ENCODE data around the gene STON2.

STON2 gene

GRCh38 chr14:81286574-81287370 lies 113.4 kb downstream of the STON2 start:
- DNase-seq (ENCODE audit: low spot score in 2 of 2) (no peak), ATAC-seq (no peak)
- Mint-ChIP-seq H3K4me1 (no peaks in the 10 kb centered on the region), H3K27ac (no peak overlapping the region), H3K36me3 (no peaks in the 10 kb centered on the region), H3K9me3 (no peaks in the 10 kb centered on the region), H3K4me3 (no peak overlapping the region)

GRCh38 chr14:81285245-81285644 lies 114.9 kb downstream of the STON2 start:
- H3K36me3 Mint-ChIP-seq = no peaks in the 10 kb centered on the region
- DNase-seq (ENCODE audit: low spot score in 2 of 2) = no peak
- no peak overlapping the region for H3K4me3 Mint-ChIP-seq
- no peak overlapping the region for H3K27ac Mint-ChIP-seq
- H3K4me1 Mint-ChIP-seq = no peaks in the 10 kb centered on the region
- no peak for ATAC-seq
- no peaks in the 10 kb centered on the region for H3K9me3 Mint-ChIP-seq

GRCh38 chr14:81281332-81281731 lies 118.8 kb downstream of the STON2 start:
- no peaks in the 10 kb centered on the region for H3K9me3 Mint-ChIP-seq

GRCh38 chr14:81280136-81280791 lies 119.9 kb downstream of the STON2 start:
- Mint-ChIP-seq H3K4me3 (no peak overlapping the region), H3K9me3 (no peaks in the 10 kb centered on the region), H3K36me3 (no peaks in the 10 kb centered on the region), H3K4me1 (no peaks in the 10 kb centered on the region), H3K27ac (no peak overlapping the region)
- no peak for ATAC-seq
- DNase-seq (ENCODE audit: low spot score in 2 of 2) = no peak

More at GRCh38 chr14:81281332-81281731, 118.8 kb downstream of the STON2 start:
- Mint-ChIP-seq H3K36me3 (no peaks in the 10 kb centered on the region), H3K27ac (no peak overlapping the region), H3K4me1 (no peaks in the 10 kb centered on the region), H3K4me3 (no peak overlapping the region)
- no peak for ATAC-seq
- no peak for DNase-seq (ENCODE audit: low spot score in 2 of 2)

GRCh38 chr14:81277096-81277495 lies 123.0 kb downstream of the STON2 start:
- no peak for DNase-seq (ENCODE audit: low spot score in 2 of 2)
- Mint-ChIP-seq H3K27ac (no peak overlapping the region), H3K4me1 (no peaks in the 10 kb centered on the region), H3K9me3 (no peaks in the 10 kb centered on the region), H3K4me3 (no peak overlapping the region), H3K36me3 (no peaks in the 10 kb centered on the region)
- no peak for ATAC-seq

GRCh38 chr14:81276073-81277069 lies 123.8 kb downstream of the STON2 start:
- DNase-seq (ENCODE audit: low spot score in 2 of 2) (no peak), ATAC-seq (no peak)
- H3K4me3 Mint-ChIP-seq = no peak overlapping the region
- no peaks in the 10 kb centered on the region for H3K9me3 Mint-ChIP-seq
- no peak overlapping the region for H3K27ac Mint-ChIP-seq
- no peaks in the 10 kb centered on the region for H3K36me3 Mint-ChIP-seq
- no peaks in the 10 kb centered on the region for H3K4me1 Mint-ChIP-seq

- no peaks in the 10 kb centered on the region for H3K9me3 Mint-ChIP-seq
- H3K4me3 Mint-ChIP-seq = no peak overlapping the region
- H3K36me3 Mint-ChIP-seq = no peaks in the 10 kb centered on the region
- H3K4me1 Mint-ChIP-seq = no peaks in the 10 kb centered on the region
- DNase-seq (ENCODE audit: low spot score in 2 of 2) (no peak), ATAC-seq (no peak)
- no peak overlapping the region for H3K27ac Mint-ChIP-seq
These were observed 124.6 kb downstream of the STON2 start for GRCh38 chr14:81275305-81276072.

GRCh38 chr14:81273961-81274575 lies 126.1 kb downstream of the STON2 start:
- Mint-ChIP-seq H3K4me1 (no peaks in the 10 kb centered on the region), H3K9me3 (no peaks in the 10 kb centered on the region), H3K27ac (no peak overlapping the region), H3K36me3 (no peaks in the 10 kb centered on the region), H3K4me3 (no peak overlapping the region)
- no peak for DNase-seq (ENCODE audit: low spot score in 2 of 2)
- no peak for ATAC-seq

GRCh38 chr14:81273521-81273920 lies 126.6 kb downstream of the STON2 start:
- no peaks in the 10 kb centered on the region for H3K36me3 Mint-ChIP-seq
- no peak overlapping the region for H3K27ac Mint-ChIP-seq
- no peaks in the 10 kb centered on the region for H3K4me1 Mint-ChIP-seq
- ATAC-seq (peak; percentile 19), DNase-seq (ENCODE audit: low spot score in 2 of 2) (no peak)
- H3K9me3 Mint-ChIP-seq = no peaks in the 10 kb centered on the region
- no peak overlapping the region for H3K4me3 Mint-ChIP-seq

GRCh38 chr14:81272317-81272716 lies 127.8 kb downstream of the STON2 start:
- H3K27ac Mint-ChIP-seq = no peak overlapping the region
- ATAC-seq = no peak

GRCh38 chr14:81269979-81270375 lies 130.1 kb downstream of the STON2 start:
- Mint-ChIP-seq H3K9me3 (no peaks in the 10 kb centered on the region), H3K4me3 (no peak overlapping the region), H3K27ac (no peak overlapping the region), H3K4me1 (no peaks in the 10 kb centered on the region), H3K36me3 (no peaks in the 10 kb centered on the region)
- no peak for ATAC-seq
- no peak for DNase-seq (ENCODE audit: low spot score in 2 of 2)

More at GRCh38 chr14:81272317-81272716, 127.8 kb downstream of the STON2 start:
- H3K36me3 Mint-ChIP-seq = no peaks in the 10 kb centered on the region
- H3K4me3 Mint-ChIP-seq = no peak overlapping the region
- no peaks in the 10 kb centered on the region for H3K4me1 Mint-ChIP-seq
- H3K9me3 Mint-ChIP-seq = no peaks in the 10 kb centered on the region
- no peak for DNase-seq (ENCODE audit: low spot score in 2 of 2)

- DNase-seq (ENCODE audit: low spot score in 2 of 2) = no peak
- Mint-ChIP-seq H3K27ac (no peak overlapping the region), H3K36me3 (no peaks in the 10 kb centered on the region), H3K9me3 (no peaks in the 10 kb centered on the region), H3K4me3 (no peak overlapping the region), H3K4me1 (no peaks in the 10 kb centered on the region)
- ATAC-seq = peak; percentile 64
These were observed 130.8 kb downstream of the STON2 start for GRCh38 chr14:81269100-81269978.

GRCh38 chr14:81268016-81268416 lies 132.1 kb downstream of the STON2 start:
- peak; percentile 65 for ATAC-seq
- H3K9me3 Mint-ChIP-seq = no peaks in the 10 kb centered on the region
- no peaks in the 10 kb centered on the region for H3K36me3 Mint-ChIP-seq
- no peak overlapping the region for H3K27ac Mint-ChIP-seq
- DNase-seq (ENCODE audit: low spot score in 2 of 2) = no peak
- H3K4me1 Mint-ChIP-seq = no peaks in the 10 kb centered on the region
- H3K4me3 Mint-ChIP-seq = no peak overlapping the region
